Upper lobe of left lung (tissue), 6 donors: ENCODE measurements around the gene RIPOR2. TPM values are rescaled to one million over a fixed set of nuclear protein-coding genes. Genes with fewer than 3 reads are reported as not detected.
"Not testable (repeated sequence)": the region's sequence is repeated elsewhere in the genome, so short reads cannot be mapped to it uniquely, and the experiment has no call there.

Experiments
- ATAC-seq, 2 donors: fragments of 200-7000 bp; cut with Tn5 transposase; one replicate each; pipeline ENCODE4 v1.9.1; 2022; ENCODE audit warnings: mild to moderate bottlenecking in 2 of 2, moderate library complexity in 2 of 2; ENCODE audit not compliant: low FRiP score in 2 of 2
- DNase-seq, 2 donors: peaks; one replicate each; pipeline ENCODE4 v3.0.0-alpha.2; 2019 to 2020
- H3K27ac ChIP-seq, 4 donors: fragments of 200-600 bp; sonication (generic); one replicate each; pipeline ENCODE4 v1.5.1; 2016 to 2019
- H3K27me3 ChIP-seq, 4 donors: fragments of 200-600 bp; sonication (generic); one replicate each; pipeline ENCODE4 v1.5.1; 2017 to 2019
- H3K36me3 ChIP-seq, 4 donors: fragments of 200-600 bp; sonication (generic); one replicate each; pipeline ENCODE4 v1.5.1; 2016 to 2019
- H3K4me1 ChIP-seq, 4 donors: fragments of 200-600 bp; sonication (generic); one replicate each; pipeline ENCODE4 v1.5.1; 2018 to 2019
- H3K4me3 ChIP-seq, 4 donors: fragments of 200-600 bp; sonication (generic); one replicate each; pipeline ENCODE4 v1.5.1; 2017 to 2019; ENCODE audit warnings: mild to moderate bottlenecking in 2 of 4, moderate library complexity in 1 of 4
- H3K9me3 ChIP-seq, 4 donors: fragments of 200-600 bp; sonication (generic); one replicate each; pipeline ENCODE4 v1.5.1; 2018 to 2019
- EP300 ChIP-seq, 4 donors: sonication (generic); formaldehyde crosslinking; IDR thresholded peaks; one replicate each; pipeline ENCODE4 v1.5.1; 2017; ENCODE audit warnings: antibody characterized with exemption in 4 of 4, control low read depth in 2 of 4
- POLR2A ChIP-seq, 4 donors: fragments of 450-650 bp; IDR thresholded peaks; one replicate each; pipeline ENCODE4 v1.5.1; 2016 to 2017; ENCODE audit warnings: antibody characterized with exemption in 4 of 4, mild to moderate bottlenecking in 2 of 4
- POLR2AphosphoS5 ChIP-seq, 2 donors: sonication (generic); formaldehyde crosslinking; IDR thresholded peaks; one replicate each; pipeline ENCODE4 v1.5.1; 2017; ENCODE audit warnings: antibody characterized with exemption in 2 of 2
- WGBS, 2 donors: methylation state at CpG; one replicate each; pipeline ENCODE4 v1.1.5; 2017 to 2018; 5-methylcytosine and 5-hydroxymethylcytosine counted together
- total RNA-seq, 6 donors: library from RNA; depleted of rRNA in 4 of 6; stranded (reverse); fragments of >200 nt in 4 of 6; gene quantifications; one replicate each; pipeline versions ENCODE4 v1.1.0 to v1.2.1, GENCODE V29; 2016 to 2021
- TF ChIP-seq, protein P1 (sequence below), 6 experiments: fragments of 450-650 bp in 4 of 6; fragments of 200-600 bp in 2 of 6; sonication (generic) in 2 of 6; IDR thresholded peaks; one replicate each; pipeline ENCODE4 v1.5.1; 2016 to 2019; ENCODE audit warnings: antibody characterized with exemption in 6 of 6
- donor health status: DM: no; HTN: no; CAD: no; lungs with moderate emphysema.
- donor health status: DM: no; HTN: yes; CAD: no; lungs with severe emphysema.

RIPOR2 gene
- total RNA-seq, 6 donors from 2014 or later, result 25.3 to 67.1 (median 48.3) TPM

- TF ChIP-seq POLR2AphosphoS5 (IDR thresholded peaks at IDR 0.05) (no peak), EP300 (IDR thresholded peaks at IDR 0.05) (no peak), POLR2A (IDR thresholded peaks at IDR 0.05) (no peak)
- TF ChIP-seq, protein P1, sequence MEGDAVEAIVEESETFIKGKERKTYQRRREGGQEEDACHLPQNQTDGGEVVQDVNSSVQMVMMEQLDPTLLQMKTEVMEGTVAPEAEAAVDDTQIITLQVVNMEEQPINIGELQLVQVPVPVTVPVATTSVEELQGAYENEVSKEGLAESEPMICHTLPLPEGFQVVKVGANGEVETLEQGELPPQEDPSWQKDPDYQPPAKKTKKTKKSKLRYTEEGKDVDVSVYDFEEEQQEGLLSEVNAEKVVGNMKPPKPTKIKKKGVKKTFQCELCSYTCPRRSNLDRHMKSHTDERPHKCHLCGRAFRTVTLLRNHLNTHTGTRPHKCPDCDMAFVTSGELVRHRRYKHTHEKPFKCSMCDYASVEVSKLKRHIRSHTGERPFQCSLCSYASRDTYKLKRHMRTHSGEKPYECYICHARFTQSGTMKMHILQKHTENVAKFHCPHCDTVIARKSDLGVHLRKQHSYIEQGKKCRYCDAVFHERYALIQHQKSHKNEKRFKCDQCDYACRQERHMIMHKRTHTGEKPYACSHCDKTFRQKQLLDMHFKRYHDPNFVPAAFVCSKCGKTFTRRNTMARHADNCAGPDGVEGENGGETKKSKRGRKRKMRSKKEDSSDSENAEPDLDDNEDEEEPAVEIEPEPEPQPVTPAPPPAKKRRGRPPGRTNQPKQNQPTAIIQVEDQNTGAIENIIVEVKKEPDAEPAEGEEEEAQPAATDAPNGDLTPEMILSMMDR (IDR thresholded peaks at IDR 0.05), result no peak
- ATAC-seq, result no peak
- H3K4me1 ChIP-seq, result peaks cover 6 to 20% (median 11%) of the 10 kb centered on the region in 4 donors
Observed at GRCh38 chr6:24920136-24920535, 15.6 kb downstream of the RIPOR2 start.

GRCh38 chr6:24919056-24919892 lies 16.5 kb downstream of the RIPOR2 start:
- WGBS, 2 donors, result 36 to 58% methylated on average over 11 to 12 of the region's 12 CpGs
- ATAC-seq (no peak), DNase-seq (no peak)
- peaks cover 6 to 16% (median 10%) of the 10 kb centered on the region in 4 donors for H3K4me1 ChIP-seq
- H3K36me3 ChIP-seq, result no peaks in the 10 kb centered on the region
- H3K27me3 ChIP-seq, result no peaks in the 10 kb centered on the region
- TF ChIP-seq POLR2A (IDR thresholded peaks at IDR 0.05) (no peak), POLR2AphosphoS5 (IDR thresholded peaks at IDR 0.05) (no peak)
- TF ChIP-seq, protein P1 (IDR thresholded peaks at IDR 0.05), result no peak
- no peaks in the 10 kb centered on the region for H3K9me3 ChIP-seq
- no peak overlapping the region for H3K27ac ChIP-seq
- no peak overlapping the region for H3K4me3 ChIP-seq

More at GRCh38 chr6:24920136-24920535, 15.6 kb downstream of the RIPOR2 start:
- Histone ChIP-seq H3K36me3 (no peaks in the 10 kb centered on the region), H3K27ac (no peak overlapping the region), H3K4me3 (no peak overlapping the region), H3K9me3 (no peaks in the 10 kb centered on the region), H3K27me3 (no peaks in the 10 kb centered on the region)
- DNase-seq, result no peak

DNA sequence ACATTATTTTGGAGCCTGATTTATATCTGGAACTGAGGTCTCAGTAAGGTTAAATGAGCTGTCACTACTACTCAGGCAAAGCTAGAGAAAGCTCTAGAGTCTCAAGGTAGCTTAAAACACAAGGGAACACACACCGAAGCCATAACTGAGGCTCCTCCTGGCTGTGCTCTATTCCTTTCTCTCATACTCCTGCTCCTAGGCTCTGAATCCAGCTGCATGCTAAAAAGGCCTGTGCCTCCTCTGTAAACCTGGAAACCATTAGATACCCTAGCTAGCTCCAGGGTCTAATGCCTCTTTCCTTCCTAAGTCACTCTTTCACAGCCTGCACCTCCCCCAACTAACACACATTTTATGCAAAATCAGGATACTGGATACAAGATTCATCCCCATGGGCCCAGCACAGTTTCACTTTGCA lies 17.1 kb downstream of the RIPOR2 start:
- TF ChIP-seq POLR2A (IDR thresholded peaks at IDR 0.05), result no peak
- TF ChIP-seq, protein P1 (IDR thresholded peaks at IDR 0.05), result no peak
- TF ChIP-seq POLR2AphosphoS5 (IDR thresholded peaks at IDR 0.05), result no peak
- no peak for TF ChIP-seq EP300 (IDR thresholded peaks at IDR 0.05)
- Histone ChIP-seq H3K9me3 (no peaks in the 10 kb centered on the region), H3K4me3 (no peak overlapping the region), H3K27me3 (no peaks in the 10 kb centered on the region), H3K36me3 (no peaks in the 10 kb centered on the region), H3K4me1 (peaks cover 6 to 16% (median 9%) of the 10 kb centered on the region in 4 donors), H3K27ac (no peak overlapping the region)
- no peak for ATAC-seq
- no peak for DNase-seq
- 80 to 91% methylated on average over 1 of the region's 1 CpG for WGBS, 2 donors

DNA sequence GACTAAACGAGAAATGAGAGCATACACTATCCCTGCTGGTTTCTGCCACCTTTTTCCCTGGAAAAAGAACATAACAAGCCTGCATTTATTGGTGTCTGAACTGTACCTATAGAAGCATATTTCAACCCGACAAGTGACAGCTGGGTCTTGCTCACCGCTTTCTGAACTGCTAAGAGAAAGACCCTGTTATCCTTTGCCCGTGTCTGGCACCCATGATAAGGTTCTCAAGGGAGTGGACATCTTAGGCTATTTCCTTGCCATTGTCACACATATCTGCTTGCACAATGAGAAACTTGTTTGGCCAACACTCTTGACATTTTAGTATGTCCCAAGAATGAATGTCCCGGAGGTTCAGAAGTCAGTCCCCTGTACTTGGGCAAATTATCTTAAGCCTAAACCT lies 19.3 kb downstream of the RIPOR2 start:
- 87% methylated on average over 5 of the region's 5 CpGs for WGBS, 2 donors
- ATAC-seq (no peak), DNase-seq (no peak)
- Histone ChIP-seq H3K4me1 (peaks cover 10 to 22% (median 16%) of the 10 kb centered on the region in 4 donors), H3K4me3 (no peak overlapping the region), H3K27me3 (no peaks in the 10 kb centered on the region), H3K36me3 (no peaks in the 10 kb centered on the region), H3K9me3 (no peaks in the 10 kb centered on the region), H3K27ac (no peak overlapping the region)
- no peak for TF ChIP-seq EP300 (IDR thresholded peaks at IDR 0.05)
- no peak for TF ChIP-seq POLR2AphosphoS5 (IDR thresholded peaks at IDR 0.05)
- no peak for TF ChIP-seq POLR2A (IDR thresholded peaks at IDR 0.05)
- TF ChIP-seq, protein P1 (IDR thresholded peaks at IDR 0.05), result no peak

DNA sequence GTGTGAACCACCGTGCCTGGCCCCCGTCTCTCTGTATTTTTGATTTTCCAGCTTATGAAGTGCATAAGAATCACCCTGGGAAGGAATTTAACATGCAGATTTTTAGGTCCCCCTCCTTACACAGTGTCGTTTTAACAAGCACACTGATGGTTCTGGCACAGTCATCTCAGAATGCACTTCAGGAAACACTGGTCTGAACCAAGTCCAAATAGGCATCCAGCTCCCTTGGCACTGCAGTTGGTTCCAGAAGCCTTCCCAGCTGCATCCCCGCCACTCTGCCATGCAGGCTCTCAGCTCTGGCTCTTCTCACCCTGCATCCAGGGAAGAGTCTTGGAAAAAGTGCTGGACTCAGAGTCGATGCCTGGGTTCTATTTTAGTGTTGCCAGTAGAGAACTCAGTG lies 20.1 kb downstream of the RIPOR2 start:
- WGBS, 2 donors, result 77 to 87% methylated on average over 5 of the region's 5 CpGs

GRCh38 chr6:24914082-24914481 lies 21.7 kb downstream of the RIPOR2 start:
- WGBS, 2 donors, result 94 to 95% methylated on average over 10 of the region's 10 CpGs
- not testable (repeated sequence) for H3K9me3 ChIP-seq, H3K27ac ChIP-seq, DNase-seq, ATAC-seq, H3K27me3 ChIP-seq, H3K4me3 ChIP-seq, H3K36me3 ChIP-seq
- H3K4me1 ChIP-seq, result peaks cover 15 to 35% (median 26%) of the 10 kb centered on the region in 4 donors

More for the DNA sequence above, 20.1 kb downstream of the RIPOR2 start:
- no peak for DNase-seq
- no peaks in the 10 kb centered on the region for H3K36me3 ChIP-seq
- TF ChIP-seq POLR2A (IDR thresholded peaks at IDR 0.05) (no peak), EP300 (IDR thresholded peaks at IDR 0.05) (no peak), POLR2AphosphoS5 (IDR thresholded peaks at IDR 0.05) (no peak)
- TF ChIP-seq, protein P1 (IDR thresholded peaks at IDR 0.05), result no peak
- H3K4me3 ChIP-seq, result no peak overlapping the region
- no peaks in the 10 kb centered on the region for H3K9me3 ChIP-seq
- H3K4me1 ChIP-seq, result peaks cover 14 to 30% (median 20%) of the 10 kb centered on the region in 4 donors
- H3K27me3 ChIP-seq, result no peaks in the 10 kb centered on the region
- no peak overlapping the region for H3K27ac ChIP-seq
- ATAC-seq, result no peak
